ENCODE measurements around the gene C1GALT1.

DNA sequence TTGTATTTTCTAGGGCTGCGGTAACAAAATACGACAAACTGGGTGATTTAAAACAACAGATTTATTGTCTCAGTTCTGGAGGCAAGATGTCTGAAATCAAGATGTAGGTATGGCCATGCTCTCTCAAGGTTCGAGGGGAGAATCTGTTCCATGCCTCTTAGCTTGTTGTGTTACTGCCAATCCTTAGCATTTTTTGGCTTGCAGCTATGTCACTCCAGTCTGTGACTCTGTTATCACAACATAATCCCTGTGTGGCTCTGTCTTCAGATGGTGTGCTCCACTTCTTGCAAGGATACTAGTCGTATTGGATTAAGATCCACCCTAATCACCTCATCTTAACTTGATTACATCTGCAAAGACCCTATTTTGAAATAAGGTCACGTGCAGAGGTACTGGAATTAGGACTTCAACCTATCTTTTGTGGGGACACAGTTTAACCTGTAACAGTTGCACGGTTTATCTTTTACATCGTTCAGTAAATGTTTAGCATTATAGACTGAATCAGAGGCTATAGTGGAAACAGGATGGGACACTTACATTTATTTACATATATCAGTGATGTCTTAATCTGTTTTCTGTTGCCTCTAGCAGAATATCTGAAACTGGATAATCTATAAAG lies 3.1 kb downstream of the C1GALT1 start:
- no peak for TF ChIP-seq EZH2 (IDR thresholded peaks at IDR 0.05; ENCODE audit: low read depth)
- TF ChIP-seq, protein P1, sequence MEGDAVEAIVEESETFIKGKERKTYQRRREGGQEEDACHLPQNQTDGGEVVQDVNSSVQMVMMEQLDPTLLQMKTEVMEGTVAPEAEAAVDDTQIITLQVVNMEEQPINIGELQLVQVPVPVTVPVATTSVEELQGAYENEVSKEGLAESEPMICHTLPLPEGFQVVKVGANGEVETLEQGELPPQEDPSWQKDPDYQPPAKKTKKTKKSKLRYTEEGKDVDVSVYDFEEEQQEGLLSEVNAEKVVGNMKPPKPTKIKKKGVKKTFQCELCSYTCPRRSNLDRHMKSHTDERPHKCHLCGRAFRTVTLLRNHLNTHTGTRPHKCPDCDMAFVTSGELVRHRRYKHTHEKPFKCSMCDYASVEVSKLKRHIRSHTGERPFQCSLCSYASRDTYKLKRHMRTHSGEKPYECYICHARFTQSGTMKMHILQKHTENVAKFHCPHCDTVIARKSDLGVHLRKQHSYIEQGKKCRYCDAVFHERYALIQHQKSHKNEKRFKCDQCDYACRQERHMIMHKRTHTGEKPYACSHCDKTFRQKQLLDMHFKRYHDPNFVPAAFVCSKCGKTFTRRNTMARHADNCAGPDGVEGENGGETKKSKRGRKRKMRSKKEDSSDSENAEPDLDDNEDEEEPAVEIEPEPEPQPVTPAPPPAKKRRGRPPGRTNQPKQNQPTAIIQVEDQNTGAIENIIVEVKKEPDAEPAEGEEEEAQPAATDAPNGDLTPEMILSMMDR (conservative IDR thresholded peaks at IDR 0.05) = no peak
